HCT116 (cell line): ENCODE data around the gene CDKAL1. TPM values are rescaled to one million over a fixed set of nuclear protein-coding genes. Genes with fewer than 3 reads are reported as not detected.

ENCODE experiments used
- ATAC-seq: fragments of 200-7000 bp; cut with Tn5 transposase; 2 replicates; pipeline ENCODE4 v1.9.1; 2020; ENCODE audit warnings: mild to moderate bottlenecking, moderate library complexity
- BruUV-seq: library from RNA; stranded (reverse); fragments of 400-500 nt; replicated peaks from 2 replicates; lab custom pipeline; 2021; lab: Mats Ljungman, UMichigan
- CTCF ChIA-PET: fragments of 300-600 bp; sonication (Branson Sonifier 250); formaldehyde crosslinking; loops from one replicate; lab custom pipeline; 2021; ENCODE audit warnings: antibody characterized with exemption; lab: Charles Lee
- POLR2A ChIA-PET: fragments of 300-600, 350-600 bp; sonication (Branson Sonifier 250); formaldehyde crosslinking; loops from one replicate; lab custom pipeline; 2021; ENCODE audit warnings: antibody characterized with exemption; lab: Charles Lee
- RAD21 ChIA-PET, 2 experiments: fragments of 300-600 bp; sonication (Branson Sonifier 250); formaldehyde crosslinking; loops; one replicate each; lab custom pipeline; 2023; ENCODE audit warnings: low total read pairs in 2 of 2; ENCODE audit not compliant: uncharacterized antibody in 2 of 2, unreplicated experiment in 2 of 2, low non-redundant PET in 1 of 2; lab: Charles Lee
- DNase-seq: peaks from one replicate; pipeline ENCODE4 v3.0.0-alpha.2; 2010; ENCODE audit warnings: low read depth, low spot score
- H2AFZ ChIP-seq: fragments of 200-600 bp; shearing (Covaris generic), sonication (generic); 2 replicates; pipeline ENCODE4 v1.6.1; 2017; ENCODE audit warnings: low read depth, mixed run types, mixed read lengths, antibody characterized with exemption, low read length; ENCODE audit not compliant: poor library complexity, severe bottlenecking
- H3K27ac ChIP-seq: 2 replicates; pipeline ENCODE4 v1.5.1; 2012; ENCODE audit warnings: low read depth, low read length
- H3K27me3 ChIP-seq: fragments of 200-600 bp; sonication (generic); 2 replicates; pipeline ENCODE4 v1.6.1; 2016; ENCODE audit warnings: mixed run types, low read length, mixed read lengths; ENCODE audit not compliant: insufficient read depth
- H3K36me3 ChIP-seq, 2 experiments: fragments of 200-500 bp in 1 of 2; fragments of 200-600 bp in 1 of 2; sonication (Bioruptor generic) in 1 of 2; sonication (generic) in 1 of 2; 2 replicates each; pipeline versions ENCODE4 v1.5.1 to v1.6.1; 2014 to 2016; ENCODE audit warnings: low read length in 2 of 2, inconsistent platforms in 1 of 2, mixed read lengths in 1 of 2, mixed run types in 1 of 2; ENCODE audit not compliant: insufficient read depth in 2 of 2, control insufficient read depth in 1 of 2
- H3K4me1 ChIP-seq, 2 experiments: fragments of 200-600 bp in 1 of 2; sonication (generic) in 1 of 2; 2 replicates each; pipeline versions ENCODE4 v1.5.1 to v1.6.1; 2012 to 2017; ENCODE audit warnings: low read length in 2 of 2, inconsistent platforms in 1 of 2, mild to moderate bottlenecking in 1 of 2, mixed read lengths in 1 of 2, mixed run types in 1 of 2, moderate library complexity in 1 of 2; ENCODE audit not compliant: insufficient read depth in 2 of 2, control insufficient read depth in 1 of 2
- H3K4me2 ChIP-seq: fragments of 200-600 bp; sonication (generic); 2 replicates; pipeline ENCODE4 v1.6.1; 2017; ENCODE audit warnings: mixed run types, low read length, mixed read lengths
- H3K4me3 ChIP-seq, 2 experiments: fragments of 200-600 bp in 1 of 2; sonication (generic) in 1 of 2; replicated peaks in 1 of 2; 2 replicates each; pipeline ENCODE4 v1.5.1; 2011 to 2016; ENCODE audit warnings: low read length in 2 of 2, control low read depth in 1 of 2, low read depth in 1 of 2, mild to moderate bottlenecking in 1 of 2, mixed read lengths in 1 of 2, mixed run types in 1 of 2
- H3K79me2 ChIP-seq: fragments of 200-600 bp; sonication (generic); 2 replicates; pipeline ENCODE4 v1.6.1; 2017; ENCODE audit warnings: mild to moderate bottlenecking, mixed run types, low read length, moderate library complexity, mixed read lengths; ENCODE audit not compliant: insufficient read depth
- H3K9ac ChIP-seq: fragments of 200-600 bp; sonication (generic); 2 replicates; pipeline ENCODE4 v1.6.1; 2016; ENCODE audit warnings: low read length, mixed read lengths
- H3K9me2 ChIP-seq: fragments of 200-600 bp; sonication (generic), shearing (Covaris generic); 2 replicates; pipeline ENCODE4 v1.6.1; 2017; ENCODE audit warnings: mixed run types, mild to moderate bottlenecking, moderate library complexity; ENCODE audit not compliant: insufficient read depth
- H3K9me3 ChIP-seq, 2 experiments: fragments of 200-500 bp in 1 of 2; fragments of 200-600 bp in 1 of 2; sonication (Bioruptor generic) in 1 of 2; sonication (generic) in 1 of 2; 2 replicates each; pipeline ENCODE4 v1.6.1; 2014 to 2017; ENCODE audit warnings: low read length in 2 of 2, mixed read lengths in 2 of 2, inconsistent platforms in 1 of 2, low read depth in 1 of 2, mild to moderate bottlenecking in 1 of 2, mixed run types in 1 of 2, moderate library complexity in 1 of 2; ENCODE audit not compliant: control insufficient read depth in 1 of 2, insufficient read depth in 1 of 2
- H4K20me1 ChIP-seq: fragments of 200-600 bp; sonication (generic), shearing (Covaris generic); 2 replicates; pipeline ENCODE4 v1.6.1; 2017; ENCODE audit warnings: mixed run types, mild to moderate bottlenecking, moderate library complexity; ENCODE audit not compliant: insufficient read depth
- CBX3 ChIP-seq: IDR thresholded peaks from 2 replicates; pipeline ENCODE4 v1.6.1; 2012; ENCODE audit warnings: low read depth
- CTCF ChIP-seq, 3 experiments: fragments of 200-600 bp in 1 of 3; sonication (generic) in 1 of 3; IDR thresholded peaks in 2 of 3; conservative IDR thresholded peaks in 1 of 3; 2 replicates each; pipeline ENCODE4 v1.5.1; 2012 to 2017; ENCODE audit warnings: low read depth in 2 of 3, low read length in 2 of 3, antibody characterized with exemption in 1 of 3, borderline replicate concordance in 1 of 3, control low read depth in 1 of 3, mild to moderate bottlenecking in 1 of 3, mixed read lengths in 1 of 3, mixed run types in 1 of 3, moderate library complexity in 1 of 3; ENCODE audit not compliant: insufficient read depth in 1 of 3
- EGR1 ChIP-seq: IDR thresholded peaks from 2 replicates; pipeline ENCODE4 v1.6.1; 2012; ENCODE audit warnings: low read depth
- ELF1 ChIP-seq: IDR thresholded peaks from 2 replicates; pipeline ENCODE4 v1.6.1; 2012; ENCODE audit warnings: low read depth, borderline replicate concordance
- EZH2phosphoT487 ChIP-seq: fragments of 200-600 bp; IDR thresholded peaks from 2 replicates; pipeline ENCODE4 v1.6.1; 2018; ENCODE audit warnings: antibody characterized with exemption, borderline replicate concordance
- FOSL1 ChIP-seq: IDR thresholded peaks from 2 replicates; pipeline ENCODE4 v1.6.1; 2012; ENCODE audit warnings: low read depth
- MAX ChIP-seq: IDR thresholded peaks from 2 replicates; pipeline ENCODE4 v1.6.1; 2012
- POLR2AphosphoS5 ChIP-seq: IDR thresholded peaks from 2 replicates; pipeline ENCODE4 v1.6.1; 2011; ENCODE audit warnings: mild to moderate bottlenecking, low read depth, low read length, moderate library complexity
- RAD21 ChIP-seq: IDR thresholded peaks from 2 replicates; pipeline ENCODE4 v1.6.1; 2012; ENCODE audit warnings: low read depth, mild to moderate bottlenecking
- REST ChIP-seq: IDR thresholded peaks from 2 replicates; pipeline ENCODE4 v1.6.1; 2012; ENCODE audit warnings: low read depth
- SIN3A ChIP-seq: IDR thresholded peaks from 2 replicates; pipeline ENCODE4 v1.6.1; 2012; ENCODE audit warnings: low read depth
- YY1 ChIP-seq: IDR thresholded peaks from 2 replicates; pipeline ENCODE4 v1.6.1; 2011; ENCODE audit warnings: low read length, low read depth, moderate library complexity, mild to moderate bottlenecking; ENCODE audit not compliant: insufficient replicate concordance; ENCODE audit errors: extremely low read depth
- ZBTB33 ChIP-seq: IDR thresholded peaks from 2 replicates; pipeline ENCODE4 v1.6.1; 2011; ENCODE audit warnings: mild to moderate bottlenecking, low read length, moderate library complexity; ENCODE audit not compliant: insufficient replicate concordance; ENCODE audit errors: extremely low read depth
- ZFX ChIP-seq: fragments of 450-650 bp; IDR thresholded peaks from 2 replicates; pipeline ENCODE4 v1.6.1; 2017
- intact Hi-C: fragments of 100-400 bp; cut with micrococcal nuclease; formaldehyde crosslinking; loops from 2 replicates; pipeline ENCODE4 v1.10.0; 2022
- total RNA-seq: library from RNA; stranded (reverse); gene quantifications from one replicate; pipeline ENCODE4 v1.2.1, GENCODE V29; 2021; ENCODE audit not compliant: unreplicated experiment

CDKAL1 gene
- total RNA-seq, 1 experiment from 2014 or later = 14.9 TPM

GRCh38 chr6:20790032-20790791 is 256.0 kb downstream of the CDKAL1 start (continued):
- no peak for TF ChIP-seq ZBTB33
- no peak for TF ChIP-seq SIN3A
- no peak for TF ChIP-seq FOSL1
- TF ChIP-seq EZH2phosphoT487 = no peak

GRCh38 chr6:20791074-20791473 is 256.8 kb downstream of the CDKAL1 start:
- Histone ChIP-seq H3K27ac (no peak overlapping the region), H3K9ac (no peak overlapping the region), H3K9me2 (no peaks in the 10 kb centered on the region), H3K27me3 (no peaks in the 10 kb centered on the region), H3K4me2 (no peak overlapping the region), H4K20me1 (no peaks in the 10 kb centered on the region), H3K36me3 (no peaks in the 10 kb centered on the region), H3K79me2 (no peaks in the 10 kb centered on the region), H3K4me3 (no peak overlapping the region), H2AFZ (no peak overlapping the region), H3K9me3 (no peaks in the 10 kb centered on the region), H3K4me1 (no peaks in the 10 kb centered on the region)
- no peak for DNase-seq
- intact Hi-C loops = no loop called here
- ChIA-PET CTCF (no interaction called here), POLR2A (no interaction called here), RAD21 (no interaction called here)
- BruUV-seq = no TSS peak
- no peak for ATAC-seq
- TF ChIP-seq ZBTB33 (no peak), EGR1 (no peak), YY1 (no peak), CBX3 (no peak), EZH2phosphoT487 (no peak), REST (no peak), CTCF (IDR thresholded peaks at IDR 0.05 in 2 of 3, conservative IDR thresholded peaks at IDR 0.05 in 1 of 3; ENCODE audit: borderline replicate concordance in 1 of 3, insufficient read depth in 1 of 3, low read depth in 2 of 3, low read length in 2 of 3) (no peak), MAX (no peak), POLR2AphosphoS5 (no peak), ZFX (no peak), RAD21 (no peak), ELF1 (no peak)
